SK-N-SH treated with all-trans-retinoic acid at 6 μM for 48 hours (cell line): ENCODE data around the gene GRK7.

Experiments used
- ATAC-seq: fragments of 200-7000 bp; cut with Tn5 transposase; 3 replicates; pipeline ENCODE4 v1.9.1; 2020; ENCODE audit warnings: mild to moderate bottlenecking, moderate library complexity
- ARNTL ChIP-seq: fragments of 450-650 bp; formaldehyde crosslinking; IDR thresholded peaks from 2 replicates; pipeline ENCODE4 v1.5.0; 2020; ENCODE audit warnings: low read depth, mild to moderate bottlenecking, moderate library complexity, borderline replicate concordance
- BACH2 ChIP-seq: fragments of 250-450 bp; sonication (Bioruptor Pico); IDR thresholded peaks from 2 replicates; pipeline ENCODE4 v1.9.0; 2021; ENCODE audit warnings: mild to moderate bottlenecking, borderline replicate concordance
- CSDC2 ChIP-seq: fragments of 250-450 bp; sonication (Bioruptor Pico); IDR thresholded peaks from 2 replicates; pipeline ENCODE4 v1.5.0; 2020; ENCODE audit warnings: mild to moderate bottlenecking, moderate library complexity
- ESRRG ChIP-seq: fragments of 250-450 bp; sonication (Bioruptor Pico); IDR thresholded peaks from 2 replicates; pipeline ENCODE4 v1.6.1; 2021; ENCODE audit warnings: mild to moderate bottlenecking
- GLIS3 ChIP-seq: fragments of 250-450 bp; sonication (Bioruptor Pico); IDR thresholded peaks from 2 replicates; pipeline ENCODE4 v1.5.0; 2020; ENCODE audit warnings: mild to moderate bottlenecking, moderate library complexity
- ISL1 ChIP-seq: fragments of 250-450 bp; sonication (Bioruptor Pico); IDR thresholded peaks from 2 replicates; pipeline ENCODE4 v2.1.2; 2022; ENCODE audit warnings: mild to moderate bottlenecking, moderate library complexity
- OSR1 ChIP-seq: fragments of 250-450 bp; sonication (Bioruptor Pico); IDR thresholded peaks from 2 replicates; pipeline ENCODE4 v1.8.0; 2022; ENCODE audit warnings: moderate library complexity, mild to moderate bottlenecking, inconsistent platforms
- POU6F1 ChIP-seq: fragments of 250-450 bp; sonication (Bioruptor Pico); IDR thresholded peaks from 2 replicates; pipeline ENCODE4 v1.8.0; 2021; ENCODE audit warnings: low read depth, mild to moderate bottlenecking, moderate library complexity, borderline replicate concordance
- PPARA ChIP-seq: fragments of 250-450 bp; sonication (Bioruptor Pico); IDR thresholded peaks from 2 replicates; pipeline ENCODE4 v1.5.0; 2020; ENCODE audit warnings: mild to moderate bottlenecking, borderline replicate concordance
- SNAI2 ChIP-seq: fragments of 250-450 bp; sonication (Bioruptor Pico); IDR thresholded peaks from 2 replicates; pipeline ENCODE4 v1.5.0; 2020; ENCODE audit warnings: mild to moderate bottlenecking, moderate library complexity
- TCF4 ChIP-seq: fragments of 250-450 bp; sonication (Bioruptor Pico); IDR thresholded peaks from 2 replicates; pipeline ENCODE4 v1.8.0; 2021; ENCODE audit warnings: mild to moderate bottlenecking, moderate library complexity, borderline replicate concordance
- TOX ChIP-seq: fragments of 250-450 bp; sonication (Bioruptor Pico); IDR thresholded peaks from 2 replicates; pipeline ENCODE4 v1.8.0; 2021; ENCODE audit warnings: mild to moderate bottlenecking, moderate library complexity, borderline replicate concordance
- TSHZ2 ChIP-seq: fragments of 250-450 bp; sonication (Bioruptor Pico); IDR thresholded peaks from 2 replicates; pipeline ENCODE4 v1.5.0; 2020; ENCODE audit warnings: mild to moderate bottlenecking, moderate library complexity
- ZC3H10 ChIP-seq: fragments of 250-450 bp; sonication (Bioruptor Pico); IDR thresholded peaks from 2 replicates; pipeline ENCODE4 v1.5.1; 2021; ENCODE audit warnings: mild to moderate bottlenecking, moderate library complexity
- ZFP3 ChIP-seq: fragments of 250-450 bp; sonication (Bioruptor Pico); IDR thresholded peaks from 2 replicates; pipeline ENCODE4 v1.5.0; 2020; ENCODE audit warnings: mild to moderate bottlenecking, moderate library complexity
- ZNF565 ChIP-seq: fragments of 450-650 bp; formaldehyde crosslinking; conservative IDR thresholded peaks from 2 replicates; pipeline ENCODE4 v1.5.0; 2020; ENCODE audit warnings: low read depth, mild to moderate bottlenecking, moderate library complexity
- ZNF70 ChIP-seq: fragments of 450-650 bp; formaldehyde crosslinking; IDR thresholded peaks from 2 replicates; pipeline ENCODE4 v1.5.0; 2020; ENCODE audit warnings: mild to moderate bottlenecking, moderate library complexity
- ZNF8 ChIP-seq: fragments of 450-650 bp; formaldehyde crosslinking; IDR thresholded peaks from 2 replicates; pipeline ENCODE4 v1.5.0; 2020; ENCODE audit warnings: mild to moderate bottlenecking, moderate library complexity
- TF ChIP-seq, protein P1 (sequence below): fragments of 250-450 bp; sonication (Bioruptor Pico); IDR thresholded peaks from 2 replicates; pipeline ENCODE4 v1.5.1; 2021; ENCODE audit warnings: mild to moderate bottlenecking, moderate library complexity
- TF ChIP-seq, protein P2 (sequence below): fragments of 250-450 bp; sonication (Bioruptor Pico); IDR thresholded peaks from 2 replicates; pipeline ENCODE4 v1.5.1; 2020; ENCODE audit warnings: low read depth, mild to moderate bottlenecking, moderate library complexity

The GRK7 gene

DNA sequence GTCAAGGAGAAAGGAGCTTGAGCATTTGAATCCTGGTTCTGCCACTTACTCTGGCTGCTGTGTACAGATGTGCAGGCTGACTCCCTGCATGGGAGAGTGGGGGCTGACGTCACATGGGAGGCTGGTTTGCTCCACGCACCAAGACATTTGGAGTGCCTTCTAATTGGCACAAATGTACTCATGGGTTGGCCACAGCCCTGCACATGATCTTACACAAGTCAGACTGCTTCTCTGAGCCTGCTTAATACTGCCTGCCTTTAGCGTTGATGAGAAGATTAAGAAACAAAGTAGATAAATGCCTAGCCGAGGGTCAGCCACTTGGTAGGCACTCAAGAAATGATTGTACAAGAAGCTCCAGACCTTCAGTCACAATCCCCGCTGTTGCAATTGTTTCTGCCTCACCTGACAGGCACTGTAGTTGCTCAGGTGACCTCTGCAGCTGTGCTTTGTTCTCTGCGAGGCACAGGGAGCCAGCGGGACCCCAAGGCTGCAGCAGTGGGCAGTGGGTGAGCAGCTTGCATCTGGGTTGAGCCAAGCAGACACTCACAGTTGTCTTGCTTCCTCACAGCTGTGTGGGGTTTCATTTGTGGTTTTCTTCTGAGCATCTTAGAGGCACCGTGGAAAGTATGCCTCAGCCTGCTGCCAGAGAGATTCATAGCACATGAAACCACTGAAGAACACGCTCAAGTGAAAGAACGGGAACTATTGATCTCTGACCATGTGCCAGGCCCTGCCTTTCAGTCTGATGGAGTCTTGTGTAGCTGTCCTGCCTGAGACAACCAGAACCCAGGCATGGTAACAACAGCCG is 33.1 kb downstream of the GRK7 start:
- no peak for ATAC-seq
- no peak for TF ChIP-seq ISL1 (CRISPR knock-in tag)
- no peak for TF ChIP-seq ZFP3 (CRISPR knock-in tag)
- TF ChIP-seq POU6F1 (CRISPR knock-in tag) = no peak
- TF ChIP-seq ZNF70 = no peak
- TF ChIP-seq TOX = no peak
- no peak for TF ChIP-seq TSHZ2 (CRISPR knock-in tag)
- no peak for TF ChIP-seq OSR1 (CRISPR knock-in tag)
- TF ChIP-seq ARNTL = no peak
- TF ChIP-seq BACH2 (CRISPR knock-in tag) = no peak
- no peak for TF ChIP-seq ZNF8
- TF ChIP-seq GLIS3 (CRISPR knock-in tag) = no peak
- TF ChIP-seq PPARA (CRISPR knock-in tag) = no peak
- no peak for TF ChIP-seq TCF4 (CRISPR knock-in tag)
- TF ChIP-seq ZNF565 (CRISPR knock-in tag) = no peak
- no peak for TF ChIP-seq SNAI2
- no peak for TF ChIP-seq ZC3H10 (CRISPR knock-in tag)
- no peak for TF ChIP-seq CSDC2
- no peak for TF ChIP-seq ESRRG (CRISPR knock-in tag)
- TF ChIP-seq, protein P1, sequence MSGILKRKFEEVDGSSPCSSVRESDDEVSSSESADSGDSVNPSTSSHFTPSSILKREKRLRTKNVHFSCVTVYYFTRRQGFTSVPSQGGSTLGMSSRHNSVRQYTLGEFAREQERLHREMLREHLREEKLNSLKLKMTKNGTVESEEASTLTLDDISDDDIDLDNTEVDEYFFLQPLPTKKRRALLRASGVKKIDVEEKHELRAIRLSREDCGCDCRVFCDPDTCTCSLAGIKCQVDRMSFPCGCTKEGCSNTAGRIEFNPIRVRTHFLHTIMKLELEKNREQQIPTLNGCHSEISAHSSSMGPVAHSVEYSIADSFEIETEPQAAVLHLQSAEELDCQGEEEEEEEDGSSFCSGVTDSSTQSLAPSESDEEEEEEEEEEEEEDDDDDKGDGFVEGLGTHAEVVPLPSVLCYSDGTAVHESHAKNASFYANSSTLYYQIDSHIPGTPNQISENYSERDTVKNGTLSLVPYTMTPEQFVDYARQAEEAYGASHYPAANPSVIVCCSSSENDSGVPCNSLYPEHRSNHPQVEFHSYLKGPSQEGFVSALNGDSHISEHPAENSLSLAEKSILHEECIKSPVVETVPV (CRISPR knock-in tag) = no peak

DNA sequence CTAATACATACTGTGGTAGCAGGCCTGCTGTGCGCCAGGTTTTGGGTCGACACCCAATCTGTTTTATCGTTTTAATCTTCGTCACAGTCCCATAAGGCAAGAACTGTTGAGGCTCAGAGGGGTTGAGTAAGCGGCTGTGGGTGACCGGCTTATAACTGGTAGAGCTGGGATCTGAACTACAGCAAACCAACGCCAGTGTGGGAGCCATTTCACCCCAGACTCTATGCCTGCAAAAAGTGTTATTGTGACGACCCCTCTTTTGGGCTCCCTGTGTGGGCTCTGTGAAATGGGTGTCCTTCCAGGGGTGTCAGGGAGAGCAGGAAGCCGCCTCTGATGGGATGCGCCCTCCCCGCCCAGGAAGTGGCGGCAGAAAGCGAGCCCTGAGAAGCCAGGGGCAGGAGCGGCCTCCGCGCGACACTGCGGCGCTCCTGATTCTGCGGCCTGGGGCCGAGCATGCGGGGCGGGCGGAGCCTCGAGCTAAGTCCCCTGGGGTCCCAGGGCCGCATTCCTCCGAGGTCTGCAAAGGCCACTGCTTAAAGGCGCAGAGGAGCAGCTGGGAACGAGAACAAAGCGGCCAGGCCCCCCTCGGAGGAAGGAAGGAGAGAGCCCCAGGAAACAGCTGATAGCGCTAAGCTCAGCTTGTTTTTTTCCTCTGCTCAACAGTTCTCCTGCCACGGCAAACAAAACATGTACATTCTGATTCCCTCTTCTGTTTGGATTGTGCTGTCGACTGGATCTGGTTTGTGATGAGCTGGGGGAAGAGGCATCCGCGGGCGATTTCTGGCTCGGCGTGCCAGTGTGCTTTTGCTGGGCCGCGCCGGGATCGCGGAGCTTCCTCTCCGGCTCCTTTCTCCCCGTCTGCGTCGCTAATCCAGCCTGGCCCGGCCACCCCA is 33.9 kb downstream of the GRK7 start:
- no peak for TF ChIP-seq POU6F1 (CRISPR knock-in tag)
- TF ChIP-seq, protein P2, sequence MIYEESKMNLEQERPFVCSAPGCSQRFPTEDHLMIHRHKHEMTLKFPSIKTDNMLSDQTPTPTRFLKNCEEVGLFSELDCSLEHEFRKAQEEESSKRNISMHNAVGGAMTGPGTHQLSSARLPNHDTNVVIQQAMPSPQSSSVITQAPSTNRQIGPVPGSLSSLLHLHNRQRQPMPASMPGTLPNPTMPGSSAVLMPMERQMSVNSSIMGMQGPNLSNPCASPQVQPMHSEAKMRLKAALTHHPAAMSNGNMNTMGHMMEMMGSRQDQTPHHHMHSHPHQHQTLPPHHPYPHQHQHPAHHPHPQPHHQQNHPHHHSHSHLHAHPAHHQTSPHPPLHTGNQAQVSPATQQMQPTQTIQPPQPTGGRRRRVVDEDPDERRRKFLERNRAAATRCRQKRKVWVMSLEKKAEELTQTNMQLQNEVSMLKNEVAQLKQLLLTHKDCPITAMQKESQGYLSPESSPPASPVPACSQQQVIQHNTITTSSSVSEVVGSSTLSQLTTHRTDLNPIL (CRISPR knock-in tag) = no peak
- ATAC-seq = no peak
